GM18526 (cell line): Measurements from ENCODE around the gene MUC13.

Experiments
- POLR2A ChIP-seq: IDR thresholded peaks from 3 replicates; pipeline ENCODE4 v1.6.1; 2011; ENCODE audit not compliant: insufficient read length; ENCODE audit errors: extremely low read depth

The MUC13 gene

DNA sequence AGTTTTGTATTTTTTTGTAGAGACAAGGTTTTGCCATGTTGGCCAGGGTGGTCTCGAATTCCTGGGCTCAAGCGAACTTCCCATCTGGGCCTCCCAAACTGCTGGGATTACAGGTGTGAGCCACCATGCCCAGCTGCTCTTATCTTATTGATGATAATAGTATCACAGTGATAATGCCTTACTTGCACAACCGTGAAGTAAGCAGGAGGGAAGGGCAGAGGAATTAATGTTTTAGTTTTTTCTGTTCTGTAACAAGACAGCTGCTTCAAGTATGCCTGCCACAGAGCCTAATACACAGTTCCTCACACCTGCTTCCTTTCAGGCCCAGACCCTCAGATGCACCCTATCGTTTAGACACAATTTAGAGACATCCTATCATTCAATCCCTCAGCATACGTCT lies 26.1 kb upstream of the MUC13 start:
- no peak for TF ChIP-seq POLR2A

DNA sequence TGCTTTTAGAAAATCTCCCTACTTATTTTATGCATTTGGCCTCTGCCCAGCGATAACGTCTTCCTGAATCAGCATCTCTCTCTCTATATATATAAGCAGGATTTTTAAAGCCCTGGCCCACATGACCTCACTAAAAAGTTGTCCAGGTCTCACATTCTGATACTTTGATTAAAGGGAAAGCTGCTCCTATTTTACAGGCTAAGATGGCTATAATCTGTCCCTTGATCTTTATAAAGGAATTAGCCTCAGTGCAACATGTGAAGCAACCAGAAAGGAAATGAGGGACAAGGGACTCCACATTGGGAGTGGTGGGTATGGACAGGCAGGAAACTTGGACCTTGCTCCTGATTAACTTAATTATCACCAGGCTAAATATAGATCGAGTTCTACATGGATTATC lies 25.6 kb upstream of the MUC13 start:
- TF ChIP-seq POLR2A, result no peak

- TF ChIP-seq POLR2A, result no peak
Observed at GRCh38 chr3:124952282-124952855, 17.8 kb upstream of the MUC13 start.

GRCh38 chr3:124951511-124952281 lies 17.1 kb upstream of the MUC13 start:
- no peak for TF ChIP-seq POLR2A

- no peak for TF ChIP-seq POLR2A
Observed at GRCh38 chr3:124950026-124950425, 15.5 kb upstream of the MUC13 start.

GRCh38 chr3:124942613-124943012 lies 8.1 kb upstream of the MUC13 start:
- no peak for TF ChIP-seq POLR2A

- TF ChIP-seq POLR2A, result no peak
Observed at GRCh38 chr3:124941771-124942170, 7.2 kb upstream of the MUC13 start.

GRCh38 chr3:124939661-124940060 lies 5.1 kb upstream of the MUC13 start:
- TF ChIP-seq POLR2A, result no peak

DNA sequence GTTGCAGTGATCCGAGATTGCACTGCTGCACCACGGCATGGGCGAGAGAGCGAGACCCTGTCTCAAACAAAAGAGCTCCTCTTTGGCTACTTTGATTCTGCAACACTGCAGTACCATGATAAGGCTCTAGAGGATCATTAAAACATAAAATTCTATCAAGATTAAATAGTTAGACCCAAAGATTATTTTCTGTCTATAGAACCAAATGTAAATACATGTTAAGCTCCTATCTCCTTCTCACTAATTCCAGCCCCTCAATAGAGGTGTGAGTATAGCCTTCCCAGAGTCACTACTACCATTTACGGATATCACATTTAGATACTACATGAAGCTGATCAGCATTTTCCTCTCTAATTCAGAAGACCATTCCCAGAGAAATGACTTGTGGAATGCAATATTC lies 4.3 kb upstream of the MUC13 start:
- no peak for TF ChIP-seq POLR2A

GRCh38 chr3:124937049-124937448 lies 2.5 kb upstream of the MUC13 start:
- no peak for TF ChIP-seq POLR2A

- TF ChIP-seq POLR2A, result no peak
Observed at GRCh38 chr3:124935794-124936542, 1.4 kb upstream of the MUC13 start.

DNA sequence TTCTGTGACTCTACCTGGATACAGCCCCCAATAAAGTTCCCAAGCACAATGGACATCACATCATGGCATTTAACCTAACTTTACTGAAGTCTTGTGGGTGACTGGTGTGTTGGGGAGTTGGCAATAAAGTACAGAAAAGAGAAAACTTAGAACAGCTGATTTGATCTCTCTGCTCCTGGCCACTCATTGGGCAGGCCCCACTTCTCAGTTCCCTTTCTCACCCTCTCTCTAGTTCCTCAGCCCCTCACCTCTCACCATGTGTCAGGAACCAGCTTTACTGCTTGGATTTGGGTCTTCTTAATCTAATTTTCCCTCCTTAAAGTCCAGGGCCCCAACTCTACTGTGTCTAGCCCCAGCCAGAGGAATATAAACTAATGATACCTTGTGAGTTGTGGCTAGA lies 713 bp upstream of the MUC13 start:
- no peak for TF ChIP-seq POLR2A

- TF ChIP-seq POLR2A, result no peak
Observed at GRCh38 chr3:124928333-124929202, 6.0 kb downstream of the MUC13 start.

GRCh38 chr3:124927574-124928045 lies 6.9 kb downstream of the MUC13 start:
- TF ChIP-seq POLR2A, result no peak
